CD4-positive, alpha-beta memory T cell (primary cell): ENCODE results near the gene RARRES2. TPM values are rescaled to one million over a fixed set of nuclear protein-coding genes. Genes with fewer than 3 reads are reported as not detected.
A peak's percentile ranks its signal among the peaks of the same experiment; 100 is the strongest.

ENCODE experiments used
- CTCF ChIA-PET: fragments of 350-600 bp; sonication (Branson Sonifier 250); formaldehyde crosslinking; loops from one replicate; lab custom pipeline; 2021; ENCODE audit warnings: inconsistent platforms; ENCODE audit not compliant: partially characterized antibody; lab: Charles Lee
- POLR2A ChIA-PET: fragments of 350-600 bp; sonication (Branson Sonifier 250); formaldehyde crosslinking; loops from one replicate; lab custom pipeline; 2021; ENCODE audit not compliant: partially characterized antibody; lab: Charles Lee
- DNase-seq, 5 donors: peaks; one replicate each; pipeline versions ENCODE4 v3.0.0 to v3.0.0-alpha.2; 2020 to 2022; ENCODE audit warnings: mixed read lengths in 1 of 5
- H3K27ac ChIP-seq: one replicate; pipeline ENCODE4 v1.7.0; 2013; ENCODE audit warnings: low read depth, low read length
- H3K27me3 ChIP-seq: 2 replicates; pipeline ENCODE4 v1.7.0; 2013; ENCODE audit warnings: mild to moderate bottlenecking, low read length, moderate library complexity; ENCODE audit not compliant: insufficient read depth
- H3K36me3 ChIP-seq: 2 replicates; pipeline ENCODE4 v1.7.0; 2013; ENCODE audit warnings: mild to moderate bottlenecking, low read length, moderate library complexity; ENCODE audit not compliant: insufficient read depth
- H3K4me1 ChIP-seq: 2 replicates; pipeline ENCODE4 v1.7.0; 2013; ENCODE audit warnings: mild to moderate bottlenecking, low read length, moderate library complexity; ENCODE audit not compliant: insufficient read depth
- H3K4me3 ChIP-seq, 2 donors: one replicate each; pipeline ENCODE4 v1.7.0; 2013; ENCODE audit warnings: low read length in 2 of 2, mild to moderate bottlenecking in 1 of 2
- H3K9me3 ChIP-seq, 2 donors: one replicate each; pipeline ENCODE4 v1.7.0; 2013; ENCODE audit warnings: low read length in 2 of 2, control low read depth in 1 of 2; ENCODE audit not compliant: control insufficient read depth in 1 of 2
- H3K27ac Mint-ChIP-seq, 7 donors: one replicate each; pipeline ENCODE4 v1.8.0; 2020 to 2021; ENCODE audit warnings: mixed read lengths in 7 of 7, mild to moderate bottlenecking in 6 of 7, inconsistent platforms in 3 of 7, moderate library complexity in 3 of 7
- H3K27me3 Mint-ChIP-seq, 2 donors: one replicate each; pipeline ENCODE4 v1.8.0; 2020 to 2021; ENCODE audit warnings: mixed read lengths in 2 of 2
- H3K36me3 Mint-ChIP-seq, 2 donors: one replicate each; pipeline ENCODE4 v1.8.0; 2020 to 2021; ENCODE audit warnings: mixed read lengths in 2 of 2, inconsistent platforms in 1 of 2, mild to moderate bottlenecking in 1 of 2
- H3K4me1 Mint-ChIP-seq, 4 donors: one replicate each; pipeline ENCODE4 v1.8.0; 2020 to 2021; ENCODE audit warnings: mixed read lengths in 4 of 4, mild to moderate bottlenecking in 1 of 4
- H3K4me3 Mint-ChIP-seq, 8 donors: one replicate each; pipeline ENCODE4 v1.8.0; 2020 to 2021; ENCODE audit warnings: mixed read lengths in 8 of 8, mild to moderate bottlenecking in 7 of 8, moderate library complexity in 6 of 8, inconsistent platforms in 3 of 8
- H3K9me3 Mint-ChIP-seq, 8 donors: one replicate each; pipeline ENCODE4 v1.8.0; 2020 to 2021; ENCODE audit warnings: mixed read lengths in 8 of 8, mild to moderate bottlenecking in 5 of 8, inconsistent platforms in 3 of 8, moderate library complexity in 1 of 8
- intact Hi-C: fragments of 100-400 bp; cut with micrococcal nuclease; formaldehyde crosslinking; loops from one replicate; pipeline ENCODE4 v1.15.1; 2023
- polyA plus RNA-seq, 2 donors: library from polyadenylated mRNA; unstranded; fragments of 300-500 nt; fragmentation: Illumina TruSeq; gene quantifications; one replicate each; pipeline ENCODE4 v1.2.3, GENCODE V29; 2021
- total RNA-seq, 2 experiments: library from RNA; stranded (reverse); gene quantifications; one replicate each; pipeline ENCODE4 v1.2.3, GENCODE V29; 2021

The RARRES2 gene
- total and polyA plus RNA-seq, 4 experiments from 2014 or later = not detected

- H3K27me3 ChIP-seq = no peaks in the 10 kb centered on the region
- H3K4me1 ChIP-seq = peaks cover 38% of the 10 kb centered on the region
- DNase-seq = no peak
- H3K9me3 ChIP-seq = no peaks in the 10 kb centered on the region
- H3K4me3 Mint-ChIP-seq = peak overlapping the region; percentile 68 to 88 (median 86)
- ChIA-PET CTCF (interaction anchor here (0.9 to 2.6 kb wide), 9 partner anchors 9 to 41 kb away, joined by 3 to 19 read pairs (median 4); partner anchors contain the start of gene REPIN1), POLR2A (interaction anchor here (0.9 to 3.1 kb wide), 13 partner anchors 9 to 338 kb away, joined by 3 to 55 read pairs (median 4); partner anchors contain the start of genes ACTR3C, GIMAP7, LRRC61 and REPIN1)
- H3K4me3 ChIP-seq = no peak overlapping the region
- intact Hi-C loops = loop anchor here (2.0 kb wide), 1 partner anchor 55 kb away; the partner anchor contains the start of genes ACTR3C and LRRC61
- H3K36me3 Mint-ChIP-seq = peaks cover 6 to 18% of the 10 kb centered on the region in 2 donors
- no peaks in the 10 kb centered on the region for H3K27me3 Mint-ChIP-seq
- H3K36me3 ChIP-seq = peaks cover 5% of the 10 kb centered on the region
- H3K9me3 Mint-ChIP-seq = no peaks in the 10 kb centered on the region
- peaks cover 28 to 66% (median 44%) of the 10 kb centered on the region in 4 donors for H3K4me1 Mint-ChIP-seq
- peak overlapping the region; percentile 71 to 90 (median 86) for H3K27ac Mint-ChIP-seq
- peak overlapping the region; percentile 71 for H3K27ac ChIP-seq
These were observed 36.2 kb upstream of the RARRES2 start for GRCh38 chr7:150377635-150378034.

GRCh38 chr7:150377196-150377595, 35.8 kb upstream of the RARRES2 start:
- POLR2A ChIA-PET = interaction anchor here (1.1 to 3.1 kb wide), 9 partner anchors 8 to 338 kb away, joined by 3 to 55 read pairs (median 5); partner anchors contain the start of genes ACTR3C, GIMAP7, LRRC61 and REPIN1
- peaks cover 38% of the 10 kb centered on the region for H3K4me1 ChIP-seq
- H3K27ac Mint-ChIP-seq = peak overlapping the region in 4 of 7 donors; percentile 71 to 87 (median 82)

GRCh38 chr7:150376560-150376959, 35.1 kb upstream of the RARRES2 start:
- no peak overlapping the region for H3K27ac ChIP-seq
- H3K4me3 ChIP-seq = no peak overlapping the region
- DNase-seq = no peak
- H3K27me3 Mint-ChIP-seq = no peaks in the 10 kb centered on the region
- peaks cover 38% of the 10 kb centered on the region for H3K4me1 ChIP-seq
- peaks cover 6% of the 10 kb centered on the region for H3K36me3 ChIP-seq
- H3K4me3 Mint-ChIP-seq = peak overlapping the region in 4 of 8 donors; percentile 25 to 65 (median 42)
- H3K9me3 ChIP-seq = no peaks in the 10 kb centered on the region
- H3K4me1 Mint-ChIP-seq = peaks cover 28 to 60% (median 43%) of the 10 kb centered on the region in 4 donors
- intact Hi-C loops = no loop called here
- H3K36me3 Mint-ChIP-seq = peaks cover 7 to 18% of the 10 kb centered on the region in 2 donors
- H3K9me3 Mint-ChIP-seq = no peaks in the 10 kb centered on the region
- no peaks in the 10 kb centered on the region for H3K27me3 ChIP-seq
- CTCF ChIA-PET = interaction anchor here (1.1 kb wide), 1 partner anchor 19 kb away, joined by 3 read pairs; no protein-coding TSS in a partner anchor
- H3K27ac Mint-ChIP-seq = peak overlapping the region in 6 of 7 donors; percentile 2 to 87 (median 84)
- POLR2A ChIA-PET = interaction anchor here (2.7 to 3.1 kb wide), 3 partner anchors 8 to 28 kb away, joined by 11 to 55 read pairs (median 47); partner anchors contain the start of gene REPIN1

More at GRCh38 chr7:150377196-150377595, 35.8 kb upstream of the RARRES2 start:
- Mint-ChIP-seq H3K4me1 (peaks cover 28 to 61% (median 43%) of the 10 kb centered on the region in 4 donors), H3K36me3 (peaks cover 7 to 18% of the 10 kb centered on the region in 2 donors), H3K4me3 (peak overlapping the region in 6 of 8 donors; percentile 49 to 86 (median 82)), H3K27me3 (no peaks in the 10 kb centered on the region), H3K9me3 (no peaks in the 10 kb centered on the region)
- Histone ChIP-seq H3K27ac (peak overlapping the region; percentile 71), H3K36me3 (peaks cover 6% of the 10 kb centered on the region), H3K9me3 (no peaks in the 10 kb centered on the region), H3K4me3 (no peak overlapping the region), H3K27me3 (no peaks in the 10 kb centered on the region)
- CTCF ChIA-PET = interaction anchor here (1.1 to 2.6 kb wide), 7 partner anchors 8 to 42 kb away, joined by 3 to 19 read pairs (median 7); partner anchors contain the start of gene REPIN1
- intact Hi-C loops = no loop called here
- DNase-seq = no peak

- no peaks in the 10 kb centered on the region for H3K27me3 Mint-ChIP-seq
- POLR2A ChIA-PET = interaction anchor here (0.6 to 3.1 kb wide), 3 partner anchors 10 to 70 kb away, joined by 3 to 47 read pairs (median 3); a partner anchor contains a TSS
- H3K27me3 ChIP-seq = no peaks in the 10 kb centered on the region
These were observed 34.5 kb upstream of the RARRES2 start for GRCh38 chr7:150375662-150376521.

GRCh38 chr7:150374472-150374871, 33.0 kb upstream of the RARRES2 start:
- peaks cover 22 to 62% (median 41%) of the 10 kb centered on the region in 4 donors for H3K4me1 Mint-ChIP-seq
- H3K4me1 ChIP-seq = peaks cover 39% of the 10 kb centered on the region
- H3K9me3 ChIP-seq = no peaks in the 10 kb centered on the region
- peaks cover 13% of the 10 kb centered on the region for H3K36me3 ChIP-seq
- peaks cover 12 to 21% of the 10 kb centered on the region in 2 donors for H3K36me3 Mint-ChIP-seq
- H3K4me3 ChIP-seq = no peak overlapping the region
- H3K27ac Mint-ChIP-seq = peak overlapping the region in 4 of 7 donors; percentile 17 to 81 (median 40)
- intact Hi-C loops = no loop called here
- no peak overlapping the region for H3K4me3 Mint-ChIP-seq
- no peak overlapping the region for H3K27ac ChIP-seq
- H3K9me3 Mint-ChIP-seq = no peaks in the 10 kb centered on the region
- no peaks in the 10 kb centered on the region for H3K27me3 ChIP-seq
- POLR2A ChIA-PET = interaction anchor here (0.5 to 2.0 kb wide), 4 partner anchors 8 to 178 kb away, joined by 3 to 6 read pairs (median 3); a partner anchor contains a TSS
- DNase-seq = no peak
- CTCF ChIA-PET = interaction anchor here (1.4 kb wide), 1 partner anchor 19 kb away, joined by 6 read pairs; no protein-coding TSS in a partner anchor
- no peaks in the 10 kb centered on the region for H3K27me3 Mint-ChIP-seq

More at GRCh38 chr7:150375662-150376521, 34.5 kb upstream of the RARRES2 start:
- Mint-ChIP-seq H3K4me3 (peak overlapping the region in 5 of 8 donors; percentile 0 to 65 (median 27)), H3K9me3 (no peaks in the 10 kb centered on the region), H3K36me3 (peaks cover 9 to 18% of the 10 kb centered on the region in 2 donors), H3K4me1 (peaks cover 27 to 61% (median 42%) of the 10 kb centered on the region in 4 donors), H3K27ac (peak overlapping the region; percentile 18 to 89 (median 81))
- CTCF ChIA-PET = interaction anchor here (1.4 kb wide), 1 partner anchor 21 kb away, joined by 6 read pairs; no protein-coding TSS in a partner anchor
- H3K4me3 ChIP-seq = no peak overlapping the region
- H3K36me3 ChIP-seq = peaks cover 9% of the 10 kb centered on the region
- no peaks in the 10 kb centered on the region for H3K9me3 ChIP-seq
- H3K4me1 ChIP-seq = peaks cover 38% of the 10 kb centered on the region
- DNase-seq = peak; percentile 18 to 62 (median 27)
- intact Hi-C loops = no loop called here
- H3K27ac ChIP-seq = no peak overlapping the region

GRCh38 chr7:150374026-150374425, 32.6 kb upstream of the RARRES2 start:
- DNase-seq = no peak
- no peaks in the 10 kb centered on the region for H3K9me3 ChIP-seq
- H3K36me3 ChIP-seq = peaks cover 13% of the 10 kb centered on the region
- Mint-ChIP-seq H3K27me3 (no peaks in the 10 kb centered on the region), H3K27ac (peak overlapping the region in 4 of 7 donors; percentile 36 to 83 (median 46)), H3K4me1 (peaks cover 24 to 66% (median 43%) of the 10 kb centered on the region in 4 donors), H3K36me3 (peaks cover 12 to 22% of the 10 kb centered on the region in 2 donors), H3K9me3 (no peaks in the 10 kb centered on the region), H3K4me3 (no peak overlapping the region)
- POLR2A ChIA-PET = interaction anchor here (0.5 to 2.0 kb wide), 3 partner anchors 16 to 179 kb away, joined by 3 to 6 read pairs (median 3); a partner anchor contains a TSS
- no peak overlapping the region for H3K27ac ChIP-seq
- CTCF ChIA-PET = interaction anchor here (1.4 kb wide), 1 partner anchor 19 kb away, joined by 6 read pairs; no protein-coding TSS in a partner anchor
- H3K27me3 ChIP-seq = no peaks in the 10 kb centered on the region
- intact Hi-C loops = no loop called here
- H3K4me1 ChIP-seq = peaks cover 42% of the 10 kb centered on the region
- H3K4me3 ChIP-seq = no peak overlapping the region
